ENCODE measurements around the gene CD109.

The CD109 gene

DNA sequence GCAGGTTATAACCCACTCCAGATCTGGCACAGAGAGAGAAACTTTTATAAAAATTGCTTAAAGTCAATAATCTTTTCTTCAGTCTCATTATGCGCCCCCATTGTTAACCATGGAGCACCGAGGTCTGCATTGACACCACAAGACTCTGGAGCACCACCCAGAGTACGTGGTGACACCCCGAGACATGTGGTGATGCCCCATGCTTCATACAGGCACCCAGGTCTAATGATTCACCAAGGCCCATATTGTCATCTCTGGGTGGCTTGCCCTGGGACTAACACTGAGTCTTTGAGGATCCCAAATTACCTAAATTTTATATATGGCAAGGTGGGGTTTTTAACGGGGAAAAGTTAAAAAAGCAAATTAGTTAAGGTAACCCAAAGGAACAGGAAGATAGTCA, 31.1 kb downstream of the CD109 start:
- no peak for DNase-seq (ENCODE audit: low read depth)
- no peak for TF ChIP-seq MAX (IDR thresholded peaks at IDR 0.05; ENCODE audit: low read depth, low read length)
- no peak for TF ChIP-seq POLR2A (IDR thresholded peaks at IDR 0.05; ENCODE audit: extremely low read depth, insufficient read length)
- TF ChIP-seq MYC (IDR thresholded peaks at IDR 0.05; ENCODE audit: low read depth, low read length): no peak
- TF ChIP-seq, protein P1, sequence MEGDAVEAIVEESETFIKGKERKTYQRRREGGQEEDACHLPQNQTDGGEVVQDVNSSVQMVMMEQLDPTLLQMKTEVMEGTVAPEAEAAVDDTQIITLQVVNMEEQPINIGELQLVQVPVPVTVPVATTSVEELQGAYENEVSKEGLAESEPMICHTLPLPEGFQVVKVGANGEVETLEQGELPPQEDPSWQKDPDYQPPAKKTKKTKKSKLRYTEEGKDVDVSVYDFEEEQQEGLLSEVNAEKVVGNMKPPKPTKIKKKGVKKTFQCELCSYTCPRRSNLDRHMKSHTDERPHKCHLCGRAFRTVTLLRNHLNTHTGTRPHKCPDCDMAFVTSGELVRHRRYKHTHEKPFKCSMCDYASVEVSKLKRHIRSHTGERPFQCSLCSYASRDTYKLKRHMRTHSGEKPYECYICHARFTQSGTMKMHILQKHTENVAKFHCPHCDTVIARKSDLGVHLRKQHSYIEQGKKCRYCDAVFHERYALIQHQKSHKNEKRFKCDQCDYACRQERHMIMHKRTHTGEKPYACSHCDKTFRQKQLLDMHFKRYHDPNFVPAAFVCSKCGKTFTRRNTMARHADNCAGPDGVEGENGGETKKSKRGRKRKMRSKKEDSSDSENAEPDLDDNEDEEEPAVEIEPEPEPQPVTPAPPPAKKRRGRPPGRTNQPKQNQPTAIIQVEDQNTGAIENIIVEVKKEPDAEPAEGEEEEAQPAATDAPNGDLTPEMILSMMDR (IDR thresholded peaks at IDR 0.05; ENCODE audit: low read depth, low read length): no peak
- H3K4me3 ChIP-seq (ENCODE audit: low read depth, low read length): no peak overlapping the region

DNA sequence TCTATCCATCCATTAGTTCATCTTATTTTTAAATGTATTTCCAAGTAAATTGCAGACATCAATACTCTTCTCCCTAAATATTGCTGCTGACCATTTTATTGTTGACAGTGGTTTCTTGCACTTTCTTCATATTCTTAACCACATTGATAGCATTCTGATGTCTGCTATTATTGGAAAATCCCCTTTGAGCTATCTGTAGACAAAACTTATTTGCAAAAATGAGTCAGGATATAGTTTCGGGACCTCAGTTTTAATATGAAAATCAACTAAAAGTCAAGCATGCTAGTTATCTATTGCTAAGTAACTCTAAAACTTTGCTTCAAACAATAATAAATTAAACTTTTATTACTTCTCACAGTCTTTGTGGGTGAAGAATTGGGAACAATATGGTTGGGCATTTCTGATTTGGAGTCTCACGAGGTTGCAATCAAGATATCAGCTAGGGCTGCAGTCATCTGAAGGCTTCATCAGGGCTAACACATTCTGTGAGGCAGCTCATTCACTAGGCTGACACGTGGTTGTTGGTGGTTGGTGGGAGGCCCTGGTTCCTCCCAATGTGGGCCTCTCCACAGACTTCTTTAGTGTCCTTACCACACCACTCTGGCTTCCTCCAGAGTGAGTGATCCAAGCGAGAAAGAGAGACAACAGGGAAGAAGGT, 32.7 kb downstream of the CD109 start:
- peak; percentile 28 for DNase-seq (ENCODE audit: low read depth)
- TF ChIP-seq POLR2A (IDR thresholded peaks at IDR 0.05; ENCODE audit: extremely low read depth, insufficient read length) (no peak), MYC (IDR thresholded peaks at IDR 0.05; ENCODE audit: low read depth, low read length) (no peak), MAX (IDR thresholded peaks at IDR 0.05; ENCODE audit: low read depth, low read length) (peak; percentile 74)
- TF ChIP-seq, protein P1 (IDR thresholded peaks at IDR 0.05; ENCODE audit: low read depth, low read length): no peak

DNA sequence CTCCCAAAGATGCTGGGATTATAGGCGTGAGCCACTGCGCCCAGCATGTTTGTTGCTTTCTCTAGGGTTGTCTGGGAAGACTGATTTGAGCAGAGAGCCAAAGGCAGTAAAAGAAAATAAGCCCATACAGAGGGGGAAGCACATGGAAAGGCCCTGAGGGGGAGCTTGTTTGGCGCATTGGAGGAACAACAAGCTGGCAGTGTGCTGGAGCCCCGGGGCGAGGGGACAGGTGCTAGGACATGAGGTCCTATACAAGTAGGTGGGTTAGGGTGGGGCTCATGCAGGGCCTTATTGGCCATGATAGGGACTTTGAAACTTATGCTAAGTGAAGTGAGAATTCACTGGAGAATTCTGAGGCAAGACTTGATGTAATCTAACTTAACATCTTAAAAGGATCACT, 35.3 kb downstream of the CD109 start:
- H3K4me3 ChIP-seq (ENCODE audit: low read depth, low read length): no peak overlapping the region
- DNase-seq (ENCODE audit: low read depth): no peak

More for the DNA sequence above, 32.7 kb downstream of the CD109 start:
- H3K4me3 ChIP-seq (ENCODE audit: low read depth, low read length): no peak overlapping the region

GRCh38 chr6:73732845-73733675, 37.1 kb downstream of the CD109 start:
- no peak overlapping the region for H3K4me3 ChIP-seq (ENCODE audit: low read depth, low read length)
- TF ChIP-seq, protein P1 (IDR thresholded peaks at IDR 0.05; ENCODE audit: low read depth, low read length): peak; percentile 97
- no peak for TF ChIP-seq MAX (IDR thresholded peaks at IDR 0.05; ENCODE audit: low read depth, low read length)
- DNase-seq (ENCODE audit: low read depth): peak; percentile 74

More for the DNA sequence above, 35.3 kb downstream of the CD109 start:
- TF ChIP-seq MYC (IDR thresholded peaks at IDR 0.05; ENCODE audit: low read depth, low read length) (no peak), POLR2A (IDR thresholded peaks at IDR 0.05; ENCODE audit: extremely low read depth, insufficient read length) (no peak), MAX (IDR thresholded peaks at IDR 0.05; ENCODE audit: low read depth, low read length) (no peak)
- TF ChIP-seq, protein P1 (IDR thresholded peaks at IDR 0.05; ENCODE audit: low read depth, low read length): no peak

DNA sequence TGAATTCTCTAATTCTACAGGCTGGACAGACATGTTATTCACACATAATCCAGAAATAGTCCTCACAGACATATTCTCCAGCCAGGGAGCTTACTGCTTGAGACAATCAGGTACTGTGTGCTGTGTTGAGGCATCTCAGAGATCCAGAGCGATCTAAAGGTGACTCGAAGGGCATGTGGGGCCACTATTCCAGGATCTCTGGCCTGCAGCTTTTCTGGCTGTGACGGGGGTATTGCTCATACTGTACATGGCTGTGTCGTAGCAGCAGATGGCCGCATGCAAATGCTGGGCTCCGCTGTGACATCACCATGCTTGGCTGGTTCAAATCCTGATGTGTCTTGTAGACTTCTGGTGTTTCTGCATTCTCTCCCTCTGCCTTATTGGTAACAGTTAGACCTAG, 37.8 kb downstream of the CD109 start:
- TF ChIP-seq MYC (IDR thresholded peaks at IDR 0.05; ENCODE audit: low read depth, low read length) (no peak), MAX (IDR thresholded peaks at IDR 0.05; ENCODE audit: low read depth, low read length) (no peak)
- no peak overlapping the region for H3K4me3 ChIP-seq (ENCODE audit: low read depth, low read length)
- DNase-seq (ENCODE audit: low read depth): no peak

DNA sequence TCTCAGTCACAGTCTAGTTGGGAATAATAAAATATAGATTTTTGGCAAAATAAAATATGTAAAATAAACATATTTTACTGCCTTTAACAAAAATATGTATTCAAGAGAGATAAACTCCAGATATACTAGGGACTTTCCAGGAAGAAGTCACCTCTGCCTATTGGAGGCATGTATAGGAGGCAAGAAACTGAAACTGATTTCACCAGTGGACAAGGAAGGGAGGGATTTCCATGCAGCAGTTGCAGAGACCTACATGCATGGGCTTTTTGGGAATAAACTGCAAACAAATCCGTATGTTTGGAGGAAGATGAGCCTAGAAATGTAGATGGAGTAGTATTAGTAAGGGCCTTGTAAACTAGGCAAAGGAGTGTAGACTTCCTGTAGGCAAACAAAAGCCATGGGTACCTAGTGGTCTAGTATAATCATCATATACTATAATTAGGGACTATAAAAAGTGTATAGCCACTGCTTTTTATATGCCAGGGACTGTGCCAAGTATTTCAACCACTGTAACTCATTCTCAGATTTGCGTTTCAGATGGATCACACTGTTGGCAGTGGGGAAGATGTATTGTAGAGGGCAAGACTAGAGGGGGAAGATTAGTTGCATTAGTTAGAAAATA, 38.9 kb downstream of the CD109 start:
- no peak overlapping the region for H3K4me3 ChIP-seq (ENCODE audit: low read depth, low read length)
- no peak for DNase-seq (ENCODE audit: low read depth)
- no peak for TF ChIP-seq POLR2A (IDR thresholded peaks at IDR 0.05; ENCODE audit: extremely low read depth, insufficient read length)
- no peak for TF ChIP-seq MAX (IDR thresholded peaks at IDR 0.05; ENCODE audit: low read depth, low read length)
- TF ChIP-seq, protein P1 (IDR thresholded peaks at IDR 0.05; ENCODE audit: low read depth, low read length): no peak
- TF ChIP-seq MYC (IDR thresholded peaks at IDR 0.05; ENCODE audit: low read depth, low read length): no peak

Data from NB4 (cell line).